ENCODE measurements around the gene C6orf47. TPM values are rescaled to one million over a fixed set of nuclear protein-coding genes. Genes with fewer than 3 reads are reported as not detected.

Gene C6orf47
- total RNA-seq, 2 experiments from 2014 or later: 9.6 to 10.5 TPM

- CTCF ChIA-PET: interaction anchor here (0.9 to 2.9 kb wide), 6 partner anchors 9 to 237 kb away, joined by 3 to 9 read pairs (median 4); partner anchors contain the start of gene C6orf47
- H3K36me3 ChIP-seq (ENCODE audit: insufficient read depth, low read length): peaks cover 34% of the 10 kb centered on the region
- no peaks in the 10 kb centered on the region for H3K9me3 Mint-ChIP-seq
- peaks cover 55% of the 10 kb centered on the region for H3K4me1 Mint-ChIP-seq (ENCODE audit: low read depth)
- H3K27me3 ChIP-seq (ENCODE audit: control insufficient read depth in 1 of 2, insufficient read depth in 2 of 2, low read length in 2 of 2): no peaks in the 10 kb centered on the region
- H3K4me3 ChIP-seq (ENCODE audit: low read length): peak overlapping the region; percentile 63
- ATAC-seq (ENCODE audit: poor library complexity) (peak; percentile 24), DNase-seq (peak in 2 of 14 experiments; percentile 13 to 80)
- H3K27me3 Mint-ChIP-seq: no peaks in the 10 kb centered on the region
- intact Hi-C loops (cut with DNase I, micrococcal nuclease): loop anchor here (1.0 to 5.0 kb wide), 7 partner anchors 9 to 211 kb away; partner anchors contain the start of genes C6orf47 (in 2 of the 2), PRRC2A (in 2 of the 2), ABHD16A (in 1 of the 2) and ATP6V1G2 (in 1 of the 2)
- H3K27ac Mint-ChIP-seq: peak overlapping the region; percentile 98
- TF ChIP-seq CTCF (IDR thresholded peaks at IDR 0.05): no peak
- peaks cover 35% of the 10 kb centered on the region for H3K4me1 ChIP-seq (ENCODE audit: insufficient read depth, low read length)
- H3K36me3 Mint-ChIP-seq (ENCODE audit: low read depth): peaks cover 58% of the 10 kb centered on the region
- POLR2A ChIA-PET: interaction anchor here (0.6 to 5.1 kb wide), 40 partner anchors 11 to 1666 kb away, joined by 3 to 250 read pairs (median 6); partner anchors contain the start of genes ABHD16A, ATF6B, C6orf47 and CSNK2B
- peak overlapping the region; percentile 99 for H3K27ac ChIP-seq (ENCODE audit: low read depth in 1 of 2, low read length in 2 of 2)
- no peaks in the 10 kb centered on the region for H3K9me3 ChIP-seq (ENCODE audit: control insufficient read depth in 1 of 2, insufficient read depth in 1 of 2, low read length in 2 of 2)
- peak overlapping the region; percentile 97 for H3K4me3 Mint-ChIP-seq
These were observed 8.9 kb downstream of the C6orf47 start for GRCh38 chr6:31651602-31652191.

- intact Hi-C loops (cut with DNase I, micrococcal nuclease): no loop called here
- Mint-ChIP-seq H3K27ac (peak overlapping the region; percentile 42), H3K9me3 (no peaks in the 10 kb centered on the region), H3K36me3 (ENCODE audit: low read depth) (peaks cover 88% of the 10 kb centered on the region), H3K4me1 (ENCODE audit: low read depth) (peaks cover 20% of the 10 kb centered on the region), H3K27me3 (no peaks in the 10 kb centered on the region), H3K4me3 (no peak overlapping the region)
- POLR2A ChIA-PET: interaction anchor here (1.1 kb wide), 1 partner anchor 46 kb away, joined by 4 read pairs; no protein-coding TSS in a partner anchor
- H3K9me3 ChIP-seq (ENCODE audit: control insufficient read depth in 1 of 2, insufficient read depth in 1 of 2, low read length in 2 of 2): no peaks in the 10 kb centered on the region
- H3K27ac ChIP-seq (ENCODE audit: low read depth in 1 of 2, low read length in 2 of 2): no peak overlapping the region
- DNase-seq (no peak), ATAC-seq (ENCODE audit: poor library complexity) (no peak)
- CTCF ChIA-PET: no interaction called here
- no peak for TF ChIP-seq CTCF (IDR thresholded peaks at IDR 0.05)
- peaks cover 7% of the 10 kb centered on the region for H3K4me1 ChIP-seq (ENCODE audit: insufficient read depth, low read length)
- H3K4me3 ChIP-seq (ENCODE audit: low read length): no peak overlapping the region
- H3K27me3 ChIP-seq (ENCODE audit: control insufficient read depth in 1 of 2, insufficient read depth in 2 of 2, low read length in 2 of 2): no peaks in the 10 kb centered on the region
- peaks cover 89% of the 10 kb centered on the region for H3K36me3 ChIP-seq (ENCODE audit: insufficient read depth, low read length)
These were observed 15.3 kb downstream of the C6orf47 start for GRCh38 chr6:31645325-31645724.

GRCh38 chr6:31643818-31644454 lies 16.6 kb downstream of the C6orf47 start:
- H3K4me3 Mint-ChIP-seq: no peak overlapping the region

More at GRCh38 chr6:31643818-31644454, 16.6 kb downstream of the C6orf47 start:
- no peaks in the 10 kb centered on the region for H3K4me1 ChIP-seq (ENCODE audit: insufficient read depth, low read length)
- Mint-ChIP-seq H3K27me3 (no peaks in the 10 kb centered on the region), H3K9me3 (no peaks in the 10 kb centered on the region), H3K4me1 (ENCODE audit: low read depth) (peaks cover 11% of the 10 kb centered on the region), H3K36me3 (ENCODE audit: low read depth) (peaks cover 92% of the 10 kb centered on the region), H3K27ac (no peak overlapping the region)
- no peak for DNase-seq
- no peaks in the 10 kb centered on the region for H3K27me3 ChIP-seq (ENCODE audit: control insufficient read depth in 1 of 2, insufficient read depth in 2 of 2, low read length in 2 of 2)
- no peak overlapping the region for H3K27ac ChIP-seq (ENCODE audit: low read depth in 1 of 2, low read length in 2 of 2)
- peaks cover 95% of the 10 kb centered on the region for H3K36me3 ChIP-seq (ENCODE audit: insufficient read depth, low read length)
- POLR2A ChIA-PET: interaction anchor here (0.9 kb wide), 1 partner anchor 220 kb away, joined by 3 read pairs; no protein-coding TSS in a partner anchor
- no peak overlapping the region for H3K4me3 ChIP-seq (ENCODE audit: low read length)
- H3K9me3 ChIP-seq (ENCODE audit: control insufficient read depth in 1 of 2, insufficient read depth in 1 of 2, low read length in 2 of 2): no peaks in the 10 kb centered on the region
- no peak for ATAC-seq (ENCODE audit: poor library complexity)
- intact Hi-C loops (cut with DNase I, micrococcal nuclease): no loop called here
- CTCF ChIA-PET: no interaction called here
- TF ChIP-seq CTCF (IDR thresholded peaks at IDR 0.05): no peak

Measured in CD4-positive, alpha-beta T cell (primary cell).